DOHH2 (cell line): ENCODE data around the gene CCDC66.

ENCODE experiments used
- H3F3A ChIP-seq: fragments of 200-600 bp; sonication (generic), shearing (Covaris generic); 2 replicates; pipeline ENCODE4 v1.6.0; 2016; ENCODE audit warnings: antibody characterized with exemption, mild to moderate bottlenecking; ENCODE audit not compliant: control insufficient read depth, insufficient read depth
- H3K27ac ChIP-seq: fragments of 200-600 bp; sonication (generic); 2 replicates; pipeline ENCODE4 v1.5.1; 2014; ENCODE audit warnings: low read depth, mild to moderate bottlenecking, low read length, moderate library complexity
- H3K27me3 ChIP-seq: fragments of 200-600 bp; sonication (generic); 2 replicates; pipeline ENCODE4 v1.6.1; 2014; ENCODE audit warnings: mild to moderate bottlenecking, low read length, mixed read lengths; ENCODE audit not compliant: control insufficient read depth
- H3K36me3 ChIP-seq: fragments of 200-600 bp; sonication (generic); 2 replicates; pipeline ENCODE4 v1.6.1; 2014; ENCODE audit warnings: mild to moderate bottlenecking, low read length, moderate library complexity, mixed read lengths; ENCODE audit not compliant: control insufficient read depth
- H3K4me1 ChIP-seq: fragments of 200-600 bp; sonication (generic); 2 replicates; pipeline ENCODE4 v1.6.1; 2014; ENCODE audit warnings: mild to moderate bottlenecking, low read length, mixed read lengths; ENCODE audit not compliant: control insufficient read depth
- H3K4me2 ChIP-seq: fragments of 200-600 bp; sonication (generic); 2 replicates; pipeline ENCODE4 v1.6.0; 2014; ENCODE audit warnings: mild to moderate bottlenecking, low read length, moderate library complexity
- H3K4me3 ChIP-seq: fragments of 200-600 bp; sonication (generic); 2 replicates; pipeline ENCODE4 v1.5.1; 2014; ENCODE audit warnings: mild to moderate bottlenecking, low read length, mixed read lengths
- H3K79me2 ChIP-seq: fragments of 200-600 bp; sonication (generic); 2 replicates; pipeline ENCODE4 v1.6.1; 2014; ENCODE audit warnings: mild to moderate bottlenecking, low read length, mixed read lengths; ENCODE audit not compliant: control insufficient read depth
- H3K9me2 ChIP-seq: fragments of 200-600 bp; sonication (generic); replicated peaks from 2 replicates; pipeline ENCODE4 v1.6.1; 2014; ENCODE audit warnings: mild to moderate bottlenecking, low read length, mixed read lengths; ENCODE audit not compliant: control insufficient read depth
- H3K9me3 ChIP-seq: fragments of 200-600 bp; sonication (generic); 2 replicates; pipeline ENCODE4 v1.6.1; 2014; ENCODE audit warnings: antibody characterized with exemption, low read length, mixed read lengths; ENCODE audit not compliant: control insufficient read depth, insufficient read depth
- H4K20me1 ChIP-seq: fragments of 200-600 bp; sonication (generic); 2 replicates; pipeline ENCODE4 v1.6.0; 2014; ENCODE audit warnings: low read depth, mild to moderate bottlenecking, antibody characterized with exemption, low read length, moderate library complexity; ENCODE audit not compliant: control insufficient read depth, insufficient read depth
- CTCF ChIP-seq: fragments of 200-600 bp; sonication (generic); IDR thresholded peaks from one replicate; pipeline ENCODE4 v1.5.1; 2014; ENCODE audit warnings: antibody characterized with exemption, mild to moderate bottlenecking, low read depth, low read length; ENCODE audit not compliant: poor library complexity, severe bottlenecking
- EZH2phosphoT487 ChIP-seq: fragments of 200-600 bp; sonication (generic); IDR thresholded peaks from 2 replicates; pipeline ENCODE4 v1.6.1; 2017; ENCODE audit warnings: borderline replicate concordance, mild to moderate bottlenecking, antibody characterized with exemption, low read length, moderate library complexity, mixed read lengths

The CCDC66 gene

GRCh38 chr3:56621681-56622080, 64.7 kb downstream of the CCDC66 start:
- Histone ChIP-seq H3K4me2 (no peak overlapping the region), H3F3A (peaks cover 32% of the 10 kb centered on the region), H3K9me2 (no peaks in the 10 kb centered on the region), H3K9me3 (no peaks in the 10 kb centered on the region), H3K36me3 (peaks cover 95% of the 10 kb centered on the region), H3K27me3 (no peaks in the 10 kb centered on the region), H3K4me3 (no peak overlapping the region), H3K79me2 (no peaks in the 10 kb centered on the region), H4K20me1 (no peaks in the 10 kb centered on the region), H3K4me1 (no peaks in the 10 kb centered on the region), H3K27ac (no peak overlapping the region)
- TF ChIP-seq EZH2phosphoT487, result no peak

- Histone ChIP-seq H3K79me2 (no peaks in the 10 kb centered on the region), H3K4me1 (no peaks in the 10 kb centered on the region), H3K9me3 (no peaks in the 10 kb centered on the region), H3K27ac (no peak overlapping the region), H3K4me3 (no peak overlapping the region), H3K4me2 (no peak overlapping the region), H3K36me3 (peaks cover 95% of the 10 kb centered on the region), H3K9me2 (no peaks in the 10 kb centered on the region), H3F3A (peaks cover 32% of the 10 kb centered on the region), H3K27me3 (no peaks in the 10 kb centered on the region), H4K20me1 (no peaks in the 10 kb centered on the region)
- TF ChIP-seq CTCF, result no peak
- TF ChIP-seq EZH2phosphoT487, result no peak
Observed at GRCh38 chr3:56622381-56622780, 65.4 kb downstream of the CCDC66 start.

- no peaks in the 10 kb centered on the region for H3K9me2 ChIP-seq
- no peak overlapping the region for H3K4me3 ChIP-seq
- H3K27me3 ChIP-seq, result no peaks in the 10 kb centered on the region
- H4K20me1 ChIP-seq, result no peaks in the 10 kb centered on the region
- H3K4me2 ChIP-seq, result no peak overlapping the region
- H3F3A ChIP-seq, result peaks cover 41% of the 10 kb centered on the region
- no peaks in the 10 kb centered on the region for H3K9me3 ChIP-seq
- TF ChIP-seq EZH2phosphoT487, result no peak
- TF ChIP-seq CTCF, result no peak
- H3K27ac ChIP-seq, result no peak overlapping the region
- peaks cover 94% of the 10 kb centered on the region for H3K36me3 ChIP-seq
- H3K79me2 ChIP-seq, result no peaks in the 10 kb centered on the region
- no peaks in the 10 kb centered on the region for H3K4me1 ChIP-seq
Observed at GRCh38 chr3:56624725-56625124, 67.8 kb downstream of the CCDC66 start.

- peaks cover 16% of the 10 kb centered on the region for H3F3A ChIP-seq
- peaks cover 70% of the 10 kb centered on the region for H3K36me3 ChIP-seq
- H3K9me3 ChIP-seq, result no peaks in the 10 kb centered on the region
- H3K9me2 ChIP-seq, result no peaks in the 10 kb centered on the region
- TF ChIP-seq EZH2phosphoT487, result no peak
- no peak for TF ChIP-seq CTCF
- H3K79me2 ChIP-seq, result no peaks in the 10 kb centered on the region
- no peak overlapping the region for H3K4me2 ChIP-seq
- no peaks in the 10 kb centered on the region for H3K27me3 ChIP-seq
- H4K20me1 ChIP-seq, result no peaks in the 10 kb centered on the region
- H3K4me3 ChIP-seq, result no peak overlapping the region
- H3K27ac ChIP-seq, result no peak overlapping the region
- H3K4me1 ChIP-seq, result no peaks in the 10 kb centered on the region
Observed at GRCh38 chr3:56629047-56629446, 72.1 kb downstream of the CCDC66 start.
